CD4-positive, alpha-beta T cell treated with Interleukin-4 for 4 hours (primary cell): ENCODE results near the gene SPATS2L.
"Not testable (repeated sequence)": the region's sequence is repeated elsewhere in the genome, so short reads cannot be mapped to it uniquely, and the experiment has no call there.

ENCODE experiments used
- DNase-seq: peaks from one replicate; pipeline ENCODE4 v3.0.0-alpha.2; 2020

SPATS2L gene

DNA sequence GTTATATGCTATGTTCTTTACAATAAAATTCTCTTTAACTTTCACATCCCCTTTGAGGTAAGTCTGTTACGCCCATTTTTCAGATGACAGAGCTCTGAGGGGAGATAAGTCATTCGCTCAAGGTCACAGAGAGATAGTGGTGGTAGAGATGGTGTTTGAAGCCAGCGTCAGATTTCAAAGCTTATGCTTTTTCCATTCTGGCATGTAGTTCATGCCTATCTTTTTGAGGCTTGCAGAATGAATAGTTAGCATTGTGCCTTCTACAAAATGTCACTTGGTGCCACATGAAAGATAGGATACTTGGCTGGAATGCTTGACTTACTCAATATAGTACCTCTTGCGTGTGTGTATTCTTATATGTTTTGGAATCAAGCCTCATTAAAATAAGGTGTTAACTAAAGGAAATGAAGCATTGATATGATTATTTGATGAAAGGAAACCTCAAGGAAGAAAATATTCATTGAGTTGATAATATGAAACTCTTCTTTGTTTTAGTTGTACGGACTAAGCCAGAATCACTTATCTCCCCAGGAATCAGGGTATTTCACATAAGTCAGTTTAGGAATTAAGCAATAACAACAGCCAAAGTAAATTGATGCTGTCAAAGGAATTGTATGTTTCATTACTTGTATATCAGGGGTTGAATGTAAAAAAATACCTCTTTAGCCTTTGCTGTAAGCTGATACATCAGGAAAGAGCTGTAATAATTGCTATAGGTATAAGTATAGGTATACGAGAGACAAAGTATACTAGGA is 15.5 kb downstream of the SPATS2L start:
- DNase-seq, result no peak

DNA sequence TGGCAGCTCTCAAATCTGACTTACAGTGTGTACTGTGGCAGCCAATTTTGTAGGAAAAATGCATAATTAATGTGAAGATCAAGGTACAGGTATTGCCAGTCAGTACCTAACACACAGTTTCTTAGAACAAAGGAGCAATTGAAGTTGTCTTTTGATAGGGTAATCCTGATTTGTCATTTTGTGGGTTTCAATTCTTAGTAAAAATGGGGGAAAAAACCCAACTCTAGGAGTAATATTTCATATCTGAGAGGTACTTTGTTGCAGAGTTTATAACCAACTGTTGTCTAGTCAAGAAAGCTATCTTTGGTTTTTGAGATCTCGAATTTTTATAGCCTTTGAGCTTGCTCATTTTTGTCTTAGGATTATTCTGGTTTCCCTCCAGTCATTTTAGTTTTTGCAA is 16.1 kb downstream of the SPATS2L start:
- DNase-seq, result no peak

DNA sequence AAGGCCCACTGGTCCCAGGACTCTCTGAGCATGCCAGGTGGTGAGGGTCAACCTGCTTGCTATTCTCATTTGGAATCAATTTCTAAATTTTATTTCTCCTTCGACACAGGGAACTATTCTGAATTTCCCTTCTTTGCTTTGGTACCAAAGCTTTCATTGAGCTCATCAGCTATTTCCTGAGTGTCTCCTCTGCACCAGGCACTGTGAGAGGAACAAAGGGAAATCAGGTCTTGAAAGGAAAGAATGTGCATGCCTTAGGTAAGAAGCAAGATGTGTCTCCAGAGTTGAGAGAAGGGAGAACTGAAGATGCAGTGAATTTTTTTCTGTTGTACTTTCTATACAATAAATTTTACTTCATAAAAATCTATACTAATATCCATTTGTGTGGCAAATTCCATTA is 17.9 kb downstream of the SPATS2L start:
- no peak for DNase-seq

DNA sequence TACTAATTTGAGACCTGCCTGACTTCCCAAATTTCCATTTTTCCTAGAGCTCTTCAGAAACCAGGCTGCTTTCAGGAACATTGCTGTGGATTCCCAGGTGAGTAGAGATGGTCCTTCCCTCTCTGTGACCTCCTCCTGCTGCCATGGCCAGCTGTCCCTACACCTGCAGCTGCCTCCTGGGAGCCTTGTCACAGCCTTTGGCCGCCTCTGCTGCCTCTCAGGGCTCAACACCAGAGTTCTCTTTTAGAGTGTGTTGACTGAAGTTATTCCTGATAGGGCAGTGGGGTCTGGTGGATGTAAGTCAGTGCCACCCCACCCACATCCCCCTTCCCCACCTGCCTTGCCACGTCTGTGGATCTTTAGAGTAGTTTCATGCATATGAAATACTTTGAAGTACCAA is 22.9 kb downstream of the SPATS2L start:
- DNase-seq, result no peak

DNA sequence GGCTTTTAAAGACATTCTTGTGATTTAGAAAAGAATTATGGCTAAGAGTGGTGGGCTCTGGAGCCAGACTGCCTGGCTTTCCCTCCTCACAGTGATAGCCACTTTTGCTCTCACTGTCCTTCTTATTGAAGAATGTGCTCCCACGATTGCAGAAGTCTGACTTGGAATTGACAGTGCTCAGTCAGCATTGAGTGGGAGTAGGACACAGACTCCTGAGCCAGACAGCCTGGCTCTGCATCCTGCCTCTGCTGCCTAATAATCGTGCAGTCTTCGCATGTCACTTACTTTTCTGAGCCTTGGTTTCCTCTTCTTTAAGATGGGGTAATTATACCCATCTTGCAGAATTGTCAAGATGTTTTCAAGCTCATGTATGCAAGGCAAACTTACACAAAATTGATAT is 23.3 kb downstream of the SPATS2L start:
- no peak for DNase-seq

DNA sequence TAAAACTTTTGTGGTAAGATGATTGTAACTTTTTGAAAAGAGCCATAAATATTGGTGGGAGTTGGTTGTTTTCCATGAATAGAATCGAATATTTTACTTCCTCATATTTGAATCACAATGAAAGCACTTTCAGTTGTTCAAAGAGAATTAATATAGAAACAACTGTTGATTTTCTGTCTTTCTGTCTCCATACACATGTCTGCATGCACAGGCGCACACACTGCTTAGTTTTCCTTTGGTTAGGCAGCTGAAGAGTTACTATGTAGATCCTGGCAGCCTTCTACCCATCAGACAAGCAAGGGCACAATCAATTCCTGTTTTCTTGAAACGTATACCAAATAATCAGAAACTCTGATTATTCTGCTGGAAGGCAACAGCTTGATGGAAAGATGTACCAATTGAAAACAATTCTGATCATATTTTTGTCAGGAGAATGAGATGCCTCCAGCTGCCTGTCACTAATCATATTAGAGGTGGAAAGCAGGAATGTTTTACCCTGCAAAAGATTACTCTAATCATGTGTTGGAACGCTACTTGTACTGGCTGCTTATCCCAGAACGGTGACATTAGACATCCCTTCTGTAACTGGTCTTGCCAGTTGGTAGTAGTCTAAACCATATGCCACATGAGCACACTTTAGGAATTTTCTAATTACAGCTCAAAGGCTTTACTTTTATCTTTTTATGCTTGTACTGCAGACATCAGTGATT is 24.0 kb downstream of the SPATS2L start:
- DNase-seq, result no peak

DNA sequence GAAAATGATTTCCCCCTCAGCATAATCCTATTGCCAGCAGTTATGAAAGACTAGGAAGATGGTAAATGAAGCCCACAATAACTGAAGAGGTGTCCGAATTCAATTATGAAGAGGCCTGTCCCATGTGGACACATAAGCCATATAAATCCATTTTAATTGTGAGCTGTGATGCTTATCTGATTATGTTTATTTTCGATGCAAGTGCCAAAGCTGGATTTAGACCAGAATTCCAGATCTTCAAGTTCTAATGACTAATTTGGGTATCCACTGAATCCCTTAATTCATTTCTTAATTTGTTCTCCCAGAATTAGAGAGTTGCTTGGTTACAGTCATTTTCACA is 24.5 kb downstream of the SPATS2L start:
- no peak for DNase-seq

DNA sequence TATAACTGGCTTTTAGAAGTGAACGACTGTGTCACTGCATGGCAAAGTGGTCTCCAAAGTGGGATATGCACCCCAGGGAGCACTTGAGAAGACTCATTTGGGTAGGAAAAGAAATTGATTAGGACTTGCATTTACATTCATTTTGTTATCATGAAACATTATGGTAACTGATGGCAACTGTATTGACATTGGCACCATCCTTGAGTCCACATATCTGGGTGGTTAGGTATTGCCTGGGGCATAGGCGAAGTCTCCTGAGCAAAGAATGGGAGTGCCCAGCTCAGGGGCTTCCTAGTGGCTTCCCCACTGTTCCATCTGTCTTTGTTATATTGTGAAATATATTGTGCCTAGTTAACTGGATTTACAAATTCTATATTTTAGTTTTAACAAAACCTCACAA is 29.2 kb downstream of the SPATS2L start:
- DNase-seq, result no peak

DNA sequence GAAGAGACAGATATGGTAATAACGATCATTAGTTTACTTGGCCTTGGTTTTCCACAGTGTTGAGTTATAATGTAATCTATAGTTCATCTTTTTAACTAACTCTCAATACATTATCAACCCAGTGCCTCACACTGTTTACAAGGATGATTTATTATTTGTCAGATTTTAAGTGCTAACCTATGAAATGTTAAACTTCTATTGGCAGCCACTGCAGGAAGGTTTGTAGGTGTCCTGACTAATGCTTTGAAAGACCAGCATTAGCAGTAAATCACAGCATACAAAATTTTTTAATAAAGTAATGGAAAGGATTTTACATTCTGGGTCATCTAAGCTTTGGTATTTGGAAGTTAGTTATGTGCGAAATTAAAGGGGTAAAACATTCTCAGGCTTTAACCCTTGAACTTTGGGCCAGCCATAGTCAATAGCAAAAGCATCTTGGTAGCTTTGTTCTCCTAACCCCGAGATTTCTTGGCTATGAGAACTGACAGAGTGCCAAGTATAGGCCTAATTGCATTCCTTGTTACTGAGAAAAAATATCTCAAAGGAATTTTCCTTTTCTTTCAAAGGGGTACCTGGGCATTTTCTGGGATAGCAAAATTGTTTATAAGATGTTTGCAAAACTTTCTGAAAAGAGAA is 30.6 kb downstream of the SPATS2L start:
- DNase-seq, result no peak

DNA sequence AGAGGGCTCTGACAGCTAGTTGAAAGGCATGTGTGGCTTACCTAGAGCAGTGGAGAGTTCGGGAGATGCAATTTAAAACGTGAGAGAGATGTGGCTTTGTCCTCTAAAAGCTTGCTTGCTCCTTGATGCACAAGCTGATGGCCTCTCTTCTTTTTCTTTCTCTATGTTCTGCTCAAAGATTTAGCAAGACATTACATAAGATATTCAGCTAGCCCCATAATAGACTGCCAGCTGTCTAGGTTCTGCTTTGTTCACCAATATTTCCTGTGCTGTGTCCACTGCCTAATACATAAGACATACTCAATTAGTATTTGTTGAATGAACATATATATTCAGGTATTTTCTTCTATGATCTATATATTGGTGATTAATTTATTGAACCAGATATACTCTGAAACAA is 31.1 kb downstream of the SPATS2L start:
- DNase-seq, result no peak

DNA sequence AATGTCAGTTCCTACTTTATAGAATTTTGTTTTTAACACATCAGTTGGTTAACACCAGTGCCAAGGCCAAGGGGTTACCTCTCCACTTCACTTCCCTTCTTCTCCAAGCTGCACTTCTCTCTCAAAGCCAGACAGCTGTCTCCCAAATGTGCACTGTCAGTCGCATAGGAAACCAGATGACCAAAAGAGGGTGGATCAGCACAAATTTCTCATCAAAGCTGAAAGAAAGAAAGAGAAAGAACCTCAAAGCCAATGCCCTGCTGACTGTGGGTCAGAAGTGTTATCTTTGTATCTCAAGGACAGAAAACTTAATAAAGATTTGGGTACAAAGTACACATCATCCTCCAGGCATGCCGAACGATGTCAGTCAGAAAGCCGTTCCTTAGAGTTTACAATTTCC is 32.2 kb downstream of the SPATS2L start:
- no peak for DNase-seq

DNA sequence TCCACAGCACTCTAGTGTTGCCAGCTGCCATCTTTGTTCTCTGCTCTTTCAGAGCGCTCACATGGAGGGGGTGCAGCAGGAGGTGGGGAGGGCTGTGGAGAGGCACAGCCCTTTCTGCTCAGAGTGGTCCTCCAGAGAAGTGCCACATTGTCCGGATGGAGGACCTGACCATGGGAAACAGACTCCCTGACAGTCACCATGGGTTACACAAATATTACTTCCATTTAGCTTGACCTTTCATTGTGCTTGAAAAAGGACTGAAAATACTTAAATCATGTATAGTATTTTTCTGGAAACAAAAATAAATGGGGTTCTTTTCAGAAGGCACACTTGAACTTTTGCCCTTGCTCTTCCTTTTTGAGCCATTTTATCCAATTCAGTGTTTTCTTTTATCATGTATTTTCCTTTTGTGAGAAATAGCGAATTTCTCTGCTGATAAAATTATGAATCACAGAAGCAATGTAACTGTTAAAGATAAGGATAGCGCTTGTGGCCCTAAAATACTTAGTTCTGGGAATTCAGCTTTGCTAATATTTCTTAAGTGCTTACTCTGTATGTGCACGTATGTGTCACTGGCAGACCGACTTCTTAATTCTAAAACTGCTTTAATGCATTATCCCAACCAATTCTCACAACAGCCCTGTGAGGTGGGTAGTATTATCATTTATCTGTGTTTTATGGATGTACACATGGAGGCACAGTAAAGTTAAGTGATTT is 34.2 kb downstream of the SPATS2L start:
- DNase-seq, result no peak

DNA sequence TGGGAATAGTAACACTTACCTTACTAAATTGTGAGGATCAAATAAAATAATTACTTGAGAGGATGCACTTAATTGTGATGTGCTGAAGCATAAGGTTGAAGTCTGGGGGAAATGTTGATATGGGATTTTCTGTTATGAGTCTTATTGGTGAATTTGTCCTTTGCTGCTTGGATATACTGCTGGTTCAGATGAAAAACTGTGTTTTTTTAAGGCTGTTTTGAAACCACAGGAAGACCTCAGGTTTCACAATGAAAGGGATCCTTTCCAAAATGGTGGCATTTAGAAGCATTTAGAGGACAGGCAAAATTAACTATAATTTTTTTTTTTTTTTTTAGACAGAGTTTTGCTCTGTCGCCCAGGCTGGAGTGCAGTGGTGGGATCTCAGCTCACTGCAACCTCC is 34.9 kb downstream of the SPATS2L start:
- no peak for DNase-seq

DNA sequence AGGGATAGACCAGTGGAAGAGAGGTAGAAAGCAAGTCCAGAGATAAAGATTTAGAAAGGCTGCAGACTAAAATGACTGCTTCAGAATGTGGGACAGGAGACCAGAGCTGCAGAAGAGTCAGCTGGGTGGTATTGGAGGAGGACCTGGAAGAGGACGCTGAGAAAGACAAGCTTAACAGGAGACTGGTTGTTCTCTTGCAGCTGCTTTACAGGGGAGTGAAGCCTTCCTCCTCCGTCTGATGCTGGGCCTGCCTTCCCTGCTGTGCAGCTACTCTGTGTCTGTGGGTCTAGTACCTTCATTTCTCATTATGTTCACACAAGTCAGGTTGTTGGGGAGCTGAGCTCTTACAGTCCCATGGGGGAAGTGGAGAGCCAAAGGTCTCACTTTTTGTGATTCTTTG is 35.7 kb downstream of the SPATS2L start:
- DNase-seq, result no peak

DNA sequence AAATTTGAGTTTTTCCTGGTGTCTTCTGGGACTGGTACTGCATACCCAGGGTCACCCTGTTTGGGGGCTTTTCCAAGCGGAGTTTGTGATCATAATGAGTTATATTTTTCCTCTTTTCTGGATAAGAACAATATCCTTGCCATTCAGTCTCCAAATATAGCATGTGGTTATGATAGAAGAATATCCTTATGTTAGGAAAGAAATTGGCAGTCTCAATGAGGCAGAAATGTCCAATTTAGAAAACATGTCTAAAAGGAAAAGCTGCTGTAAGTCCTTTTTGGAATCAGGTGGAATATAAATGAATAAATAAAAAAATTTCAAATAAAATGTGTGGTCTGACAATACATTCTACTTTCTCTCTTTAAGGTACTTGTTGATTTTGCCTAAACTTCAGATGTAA is 36.2 kb downstream of the SPATS2L start:
- no peak for DNase-seq

DNA sequence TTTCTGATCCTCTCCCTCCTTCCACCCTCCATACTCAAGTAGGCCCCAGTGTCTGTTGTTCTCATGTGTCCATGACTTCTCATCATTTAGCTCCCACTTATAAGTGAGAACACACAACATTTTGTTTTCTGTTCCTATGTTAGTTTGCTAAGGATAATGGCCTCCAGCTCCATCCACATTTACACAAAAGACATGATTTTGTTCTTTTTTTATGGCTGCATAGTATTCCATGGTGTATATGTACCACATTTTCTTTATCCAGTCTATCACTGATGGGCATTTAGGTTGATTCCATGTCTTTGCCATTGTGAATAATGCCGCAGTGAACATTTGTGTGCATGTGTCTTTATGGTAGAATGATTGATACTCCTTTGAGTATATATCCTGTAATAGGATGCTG is 37.7 kb downstream of the SPATS2L start:
- not testable (repeated sequence) for DNase-seq

DNA sequence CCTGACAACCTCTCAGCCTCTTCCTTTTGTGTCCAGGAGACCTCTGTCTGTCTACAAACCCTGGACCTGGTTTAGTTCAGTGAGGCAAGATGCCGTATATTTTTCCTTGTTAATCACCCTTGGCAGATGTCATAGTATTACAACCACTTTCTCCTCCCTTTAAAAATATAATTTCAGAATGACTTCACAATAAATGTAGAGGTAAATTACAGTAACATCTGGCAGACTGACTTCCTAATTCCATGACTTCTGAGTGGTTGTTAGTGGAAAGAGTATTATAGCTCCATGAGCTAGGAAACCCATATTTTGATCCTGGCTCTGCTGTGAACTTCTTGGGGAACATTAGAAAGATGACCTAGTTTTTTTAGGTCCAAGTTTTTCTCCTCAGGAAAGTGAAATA is 39.5 kb downstream of the SPATS2L start:
- DNase-seq, result no peak

DNA sequence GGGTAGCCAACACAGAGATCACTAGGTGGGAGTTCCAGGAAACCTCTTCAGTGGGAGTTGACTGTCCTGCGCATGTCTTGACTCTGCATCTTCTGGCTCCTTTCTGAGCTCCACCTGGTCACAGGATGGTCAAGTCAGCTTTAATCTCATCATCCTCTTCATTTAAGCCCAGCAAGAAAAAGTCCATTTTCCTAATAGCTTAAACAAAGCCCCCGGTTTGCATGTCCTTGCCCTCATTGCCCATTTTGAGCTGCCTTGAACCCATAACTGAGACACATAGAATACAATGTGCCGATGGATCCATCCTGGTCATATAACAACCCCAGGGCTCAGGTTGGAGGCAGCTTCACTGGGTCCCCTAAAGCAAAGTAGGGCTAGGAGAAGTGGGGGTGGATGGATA is 40.8 kb downstream of the SPATS2L start:
- no peak for DNase-seq

DNA sequence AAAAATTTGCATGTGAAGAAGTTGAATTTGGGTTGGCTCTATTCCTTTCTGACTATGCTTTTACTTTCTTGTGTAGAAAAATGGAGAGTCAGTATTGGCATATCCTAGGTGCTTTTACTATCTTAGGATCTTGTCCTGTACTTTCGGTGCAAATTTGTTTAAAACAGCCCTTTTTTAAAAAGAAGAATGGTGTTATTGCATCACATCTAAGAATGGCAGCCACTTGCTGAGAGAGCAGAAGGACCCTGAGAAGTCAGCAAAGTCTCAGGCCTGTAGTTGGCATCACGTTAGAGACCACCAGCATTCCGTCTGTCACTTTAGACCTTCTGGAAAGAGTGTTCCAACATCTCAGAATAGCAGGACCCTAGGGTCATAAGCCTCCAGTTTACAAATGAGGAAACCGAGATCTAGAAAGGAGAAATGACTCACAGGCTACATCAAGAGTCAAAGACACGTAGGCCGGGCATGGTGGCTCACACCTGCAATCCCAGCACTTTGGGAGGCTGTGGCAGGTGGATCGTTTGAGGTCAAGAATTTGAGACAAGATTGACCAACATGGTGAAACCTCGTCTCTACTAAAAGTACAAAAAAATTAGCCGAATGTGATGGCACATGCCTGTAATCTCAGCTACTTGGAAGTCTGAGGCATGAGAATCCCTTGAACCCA is 42.5 kb downstream of the SPATS2L start:
- no peak for DNase-seq

DNA sequence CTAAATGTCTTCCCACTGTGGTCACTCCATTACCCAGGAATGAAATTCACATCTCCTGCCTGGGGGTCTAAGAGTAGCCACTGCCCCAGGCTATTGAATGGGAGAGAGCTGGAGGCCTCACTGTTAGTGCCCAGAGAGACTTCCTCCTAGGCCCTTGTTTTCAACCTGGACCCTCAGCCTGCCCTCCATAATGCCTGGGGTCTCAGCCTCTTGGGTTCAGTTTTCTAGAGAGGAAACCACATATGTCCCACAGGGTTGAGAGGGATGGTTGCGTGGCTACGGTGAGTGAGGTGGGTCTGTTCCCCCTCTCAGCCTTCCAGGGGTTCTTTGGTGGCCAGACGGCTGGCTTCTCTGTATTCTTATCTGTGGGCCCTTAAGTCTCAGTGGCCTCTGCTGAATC is 43.4 kb downstream of the SPATS2L start:
- DNase-seq, result no peak

DNA sequence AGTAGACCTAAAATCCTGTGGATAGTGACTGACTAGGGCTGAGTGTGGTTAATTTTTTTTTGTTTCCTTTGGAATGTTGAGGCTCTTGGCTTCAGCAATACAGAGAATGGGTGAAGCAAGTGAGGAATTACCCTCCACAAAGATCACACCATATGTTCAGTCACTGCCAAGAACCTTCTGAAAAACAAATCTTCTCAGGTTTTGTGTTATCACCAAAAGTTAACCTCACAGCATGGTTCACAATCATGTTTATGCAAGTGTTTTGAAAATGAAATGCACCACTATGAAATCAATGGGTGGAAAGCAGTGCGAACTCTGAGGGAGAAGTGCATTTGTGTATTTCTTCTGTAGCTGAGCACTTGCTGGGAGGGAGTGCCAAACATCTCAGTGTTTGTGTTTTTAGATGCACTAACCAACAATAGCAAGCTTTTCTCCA is 44.4 kb downstream of the SPATS2L start:
- no peak for DNase-seq

DNA sequence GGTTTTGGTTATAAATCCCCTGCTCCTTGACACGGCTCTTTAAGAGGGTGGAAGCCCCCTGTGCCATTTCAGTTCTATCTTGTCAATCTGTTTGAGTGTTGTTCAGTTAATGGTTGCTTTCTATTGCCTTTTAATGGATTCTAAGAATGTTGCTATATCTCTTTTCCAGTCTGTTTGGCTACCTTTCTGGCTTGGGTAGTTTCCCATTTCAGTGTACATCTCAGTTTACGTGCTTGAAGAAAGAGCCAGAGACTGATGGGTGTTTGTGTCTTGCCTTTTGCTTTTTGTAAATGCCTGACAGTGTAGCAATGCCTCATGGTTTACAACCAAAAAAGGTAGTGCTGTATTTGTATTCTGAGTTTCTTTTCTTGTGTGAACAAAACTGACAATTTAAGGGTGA is 45.3 kb downstream of the SPATS2L start:
- no peak for DNase-seq

DNA sequence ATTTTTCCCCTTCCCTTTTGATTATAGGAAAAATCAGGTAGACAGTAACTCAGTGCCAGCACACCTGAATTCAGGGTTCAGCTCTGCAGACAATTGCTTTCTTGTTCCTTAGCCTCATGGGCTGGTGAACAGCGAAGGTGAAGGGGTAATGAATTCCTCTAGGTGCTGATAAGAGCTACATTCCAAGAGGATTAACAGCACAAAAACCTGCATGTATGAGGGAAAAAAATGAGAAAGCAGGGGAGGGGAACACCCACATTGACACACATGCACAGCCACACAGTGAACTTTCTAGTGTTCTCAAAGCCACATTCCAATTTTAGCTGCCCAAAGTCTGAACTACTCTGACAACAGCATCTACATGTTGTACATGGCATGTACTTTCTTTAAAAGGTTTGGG is 46.1 kb downstream of the SPATS2L start:
- no peak for DNase-seq
